ENCODE measurements around the gene SASS6.
A peak's percentile ranks its signal among the peaks of the same experiment; 100 is the strongest.

SASS6 gene

DNA sequence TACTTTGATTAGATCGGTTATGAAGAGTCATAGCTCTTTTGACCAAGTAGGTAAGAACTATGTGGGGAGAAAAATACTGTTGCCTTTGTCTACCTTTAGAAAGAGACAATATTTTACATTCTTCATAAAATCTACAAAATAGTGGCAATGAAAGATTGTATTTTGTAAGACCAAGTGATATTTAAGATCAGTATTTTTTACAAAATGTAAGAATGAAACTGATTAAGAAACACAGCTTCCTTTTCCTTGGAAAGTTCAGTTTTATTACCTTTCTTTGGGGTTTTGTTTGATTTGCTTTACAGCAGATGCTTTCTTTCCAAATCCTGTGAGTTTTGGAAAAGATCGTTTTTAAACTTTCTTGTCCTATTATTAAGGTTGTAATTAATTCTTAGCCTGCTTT, 93.1 kb downstream of the SASS6 start:
- Histone ChIP-seq H3K36me3 (ENCODE audit: control insufficient read depth, insufficient read depth, low read length) (no peaks in the 10 kb centered on the region), H3K79me2 (peaks cover 22% of the 10 kb centered on the region), H2AFZ (no peak overlapping the region), H3K27ac (peak overlapping the region; percentile 99), H3K9me3 (ENCODE audit: control insufficient read depth, low read length) (no peaks in the 10 kb centered on the region), H3K4me3 (ENCODE audit: low read depth, low read length) (peak overlapping the region; percentile 95), H3K9ac (no peak overlapping the region), H3K27me3 (ENCODE audit: control insufficient read depth, insufficient read depth, low read length) (no peaks in the 10 kb centered on the region), H3K4me1 (no peaks in the 10 kb centered on the region), H3K4me2 (ENCODE audit: low read length) (peak overlapping the region; percentile 82)
- TF ChIP-seq, protein P1, sequence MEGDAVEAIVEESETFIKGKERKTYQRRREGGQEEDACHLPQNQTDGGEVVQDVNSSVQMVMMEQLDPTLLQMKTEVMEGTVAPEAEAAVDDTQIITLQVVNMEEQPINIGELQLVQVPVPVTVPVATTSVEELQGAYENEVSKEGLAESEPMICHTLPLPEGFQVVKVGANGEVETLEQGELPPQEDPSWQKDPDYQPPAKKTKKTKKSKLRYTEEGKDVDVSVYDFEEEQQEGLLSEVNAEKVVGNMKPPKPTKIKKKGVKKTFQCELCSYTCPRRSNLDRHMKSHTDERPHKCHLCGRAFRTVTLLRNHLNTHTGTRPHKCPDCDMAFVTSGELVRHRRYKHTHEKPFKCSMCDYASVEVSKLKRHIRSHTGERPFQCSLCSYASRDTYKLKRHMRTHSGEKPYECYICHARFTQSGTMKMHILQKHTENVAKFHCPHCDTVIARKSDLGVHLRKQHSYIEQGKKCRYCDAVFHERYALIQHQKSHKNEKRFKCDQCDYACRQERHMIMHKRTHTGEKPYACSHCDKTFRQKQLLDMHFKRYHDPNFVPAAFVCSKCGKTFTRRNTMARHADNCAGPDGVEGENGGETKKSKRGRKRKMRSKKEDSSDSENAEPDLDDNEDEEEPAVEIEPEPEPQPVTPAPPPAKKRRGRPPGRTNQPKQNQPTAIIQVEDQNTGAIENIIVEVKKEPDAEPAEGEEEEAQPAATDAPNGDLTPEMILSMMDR (IDR thresholded peaks at IDR 0.05) = no peak

DNA sequence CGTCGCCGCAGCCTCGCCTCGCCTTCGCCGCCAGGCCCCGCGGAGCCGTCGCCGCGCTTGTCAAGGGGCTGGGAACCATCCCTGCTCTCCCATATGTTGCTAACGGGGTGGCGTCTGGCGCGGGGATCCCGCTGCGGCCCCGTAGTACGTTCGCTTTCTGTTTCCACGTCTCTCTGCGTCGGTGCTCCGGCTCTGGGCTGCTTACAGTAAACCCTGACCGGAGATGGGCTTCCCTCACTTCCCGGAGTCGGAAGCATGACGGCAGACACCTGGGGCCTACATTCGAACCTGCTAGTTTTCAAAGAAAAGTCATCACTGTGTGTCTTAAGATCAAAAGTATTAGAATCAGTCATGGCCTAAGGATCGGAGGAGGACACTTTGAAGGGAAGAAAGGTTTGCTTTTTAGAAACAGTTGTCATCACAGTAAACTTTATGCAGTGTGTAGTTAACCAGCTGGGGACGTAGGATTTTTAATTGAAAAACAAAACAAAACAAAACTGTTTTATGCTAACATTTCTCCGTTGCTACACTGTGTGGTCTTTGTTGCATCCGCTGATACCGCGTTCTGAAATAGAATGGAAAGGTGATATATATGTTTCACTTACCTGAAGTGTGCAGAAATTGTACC, 94.0 kb downstream of the SASS6 start:
- H3K27me3 ChIP-seq (ENCODE audit: control insufficient read depth, insufficient read depth, low read length) = no peaks in the 10 kb centered on the region
- peaks cover 17% of the 10 kb centered on the region for H3K79me2 ChIP-seq
- H3K4me2 ChIP-seq (ENCODE audit: low read length) = peak overlapping the region; percentile 82
- H3K4me3 ChIP-seq (ENCODE audit: low read depth, low read length) = peak overlapping the region; percentile 95
- H3K27ac ChIP-seq = peak overlapping the region; percentile 99
- no peaks in the 10 kb centered on the region for H3K36me3 ChIP-seq (ENCODE audit: control insufficient read depth, insufficient read depth, low read length)
- H3K9me3 ChIP-seq (ENCODE audit: control insufficient read depth, low read length) = no peaks in the 10 kb centered on the region
- H3K9ac ChIP-seq = peak overlapping the region; percentile 76
- peak overlapping the region; percentile 56 for H2AFZ ChIP-seq
- no peaks in the 10 kb centered on the region for H3K4me1 ChIP-seq
- TF ChIP-seq, protein P1 (IDR thresholded peaks at IDR 0.05) = no peak

DNA sequence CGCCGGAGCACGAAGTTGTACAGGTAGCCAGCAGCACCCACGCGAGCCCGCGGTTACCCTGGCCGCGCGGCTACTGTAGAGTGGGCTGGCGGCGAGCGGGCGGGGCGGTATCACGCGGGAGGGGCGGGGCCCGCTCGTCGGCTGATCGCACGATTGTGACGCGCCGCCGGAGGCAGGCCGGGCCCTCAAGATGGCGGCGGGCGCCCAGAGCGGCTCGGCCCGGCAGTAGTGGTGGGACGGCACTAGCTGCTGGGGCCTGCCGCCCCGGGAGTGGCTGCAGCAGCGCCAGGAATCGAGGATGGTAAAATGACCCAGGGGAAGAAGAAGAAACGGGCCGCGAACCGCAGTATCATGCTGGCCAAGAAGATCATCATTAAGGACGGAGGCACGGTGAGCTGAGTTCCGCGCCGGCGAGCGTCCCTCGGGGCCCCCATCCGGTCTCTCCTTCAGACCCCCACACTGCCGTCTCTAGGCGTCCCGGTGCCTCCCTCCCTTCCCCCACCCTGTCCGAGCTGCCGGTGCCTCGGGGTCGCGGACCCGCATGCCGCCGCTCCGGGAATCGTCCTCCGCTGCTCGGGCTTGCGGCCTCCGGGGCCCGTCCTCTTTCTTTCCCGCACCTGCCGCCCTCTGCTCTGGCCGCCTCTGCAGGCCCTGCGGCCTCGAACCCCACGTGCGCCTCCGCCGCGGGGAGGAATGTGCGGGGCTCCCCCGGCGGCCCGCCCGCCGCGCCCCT, 94.6 kb downstream of the SASS6 start:
- Histone ChIP-seq H3K27ac (peak overlapping the region; percentile 99), H3K36me3 (ENCODE audit: control insufficient read depth, insufficient read depth, low read length) (no peaks in the 10 kb centered on the region), H2AFZ (peak overlapping the region; percentile 74), H3K27me3 (ENCODE audit: control insufficient read depth, insufficient read depth, low read length) (no peaks in the 10 kb centered on the region), H3K4me1 (no peaks in the 10 kb centered on the region), H3K9ac (peak overlapping the region; percentile 89), H3K4me3 (ENCODE audit: low read depth, low read length) (peak overlapping the region; percentile 95), H3K9me3 (ENCODE audit: control insufficient read depth, low read length) (no peaks in the 10 kb centered on the region), H3K79me2 (peaks cover 17% of the 10 kb centered on the region), H3K4me2 (ENCODE audit: low read length) (peak overlapping the region; percentile 72)
- TF ChIP-seq, protein P1 (IDR thresholded peaks at IDR 0.05) = no peak

DNA sequence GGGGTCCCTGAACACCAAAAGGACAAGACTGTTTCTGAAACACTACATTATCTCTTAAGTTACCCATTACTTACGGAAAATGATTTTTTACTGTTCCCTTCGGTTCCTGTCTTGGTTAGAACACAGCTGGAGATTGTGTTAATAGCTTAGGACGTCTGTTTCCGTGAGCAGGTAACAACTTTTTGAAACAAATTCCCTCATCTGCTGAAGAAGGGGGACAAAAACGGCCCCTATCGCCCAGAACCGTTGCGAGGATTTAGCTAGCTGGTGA, 95.1 kb downstream of the SASS6 start:
- no peaks in the 10 kb centered on the region for H3K4me1 ChIP-seq
- peak overlapping the region; percentile 95 for H3K4me3 ChIP-seq (ENCODE audit: low read depth, low read length)
- no peaks in the 10 kb centered on the region for H3K27me3 ChIP-seq (ENCODE audit: control insufficient read depth, insufficient read depth, low read length)
- peak overlapping the region; percentile 72 for H3K4me2 ChIP-seq (ENCODE audit: low read length)
- H3K9ac ChIP-seq = peak overlapping the region; percentile 12
- peaks cover 14% of the 10 kb centered on the region for H3K79me2 ChIP-seq
- no peaks in the 10 kb centered on the region for H3K36me3 ChIP-seq (ENCODE audit: control insufficient read depth, insufficient read depth, low read length)
- H2AFZ ChIP-seq = peak overlapping the region; percentile 74
- H3K27ac ChIP-seq = peak overlapping the region; percentile 99
- TF ChIP-seq, protein P1 (IDR thresholded peaks at IDR 0.05) = no peak
- no peaks in the 10 kb centered on the region for H3K9me3 ChIP-seq (ENCODE audit: control insufficient read depth, low read length)
